RPMI7951 (cell line): ENCODE results near the gene PALB2. TPM values are rescaled to one million over a fixed set of nuclear protein-coding genes. Genes with fewer than 3 reads are reported as not detected.

Experiments
- DNase-seq: peaks from one replicate; pipeline ENCODE4 v3.0.0-alpha.2; 2012; ENCODE audit warnings: low read depth
- total RNA-seq: library from RNA; depleted of rRNA; stranded (reverse); fragments of >200 nt; shearing (Covaris generic); gene quantifications from 2 replicates; pipeline ENCODE4 v1.2.3, GENCODE V29; 2014; rRNA removed

The PALB2 gene
- 9.1 and 11.4 TPM in 2 replicates for total RNA-seq

GRCh38 chr16:23640931-23641765 is at the start of gene PALB2, which contains the start of gene DCTN5:
Gene PALB2, minus strand, starts transcription at chr16:23641310. Its CDS starts 153 bp downstream, at chr16:23641157.
Gene DCTN5, plus strand, starts transcription at chr16:23641466. Its CDS starts 77 bp downstream, at chr16:23641543.
- peak; percentile 91 for DNase-seq

GRCh38 chr16:23689442-23690187 is 48.5 kb upstream of the PALB2 start:
- no peak for DNase-seq

DNA sequence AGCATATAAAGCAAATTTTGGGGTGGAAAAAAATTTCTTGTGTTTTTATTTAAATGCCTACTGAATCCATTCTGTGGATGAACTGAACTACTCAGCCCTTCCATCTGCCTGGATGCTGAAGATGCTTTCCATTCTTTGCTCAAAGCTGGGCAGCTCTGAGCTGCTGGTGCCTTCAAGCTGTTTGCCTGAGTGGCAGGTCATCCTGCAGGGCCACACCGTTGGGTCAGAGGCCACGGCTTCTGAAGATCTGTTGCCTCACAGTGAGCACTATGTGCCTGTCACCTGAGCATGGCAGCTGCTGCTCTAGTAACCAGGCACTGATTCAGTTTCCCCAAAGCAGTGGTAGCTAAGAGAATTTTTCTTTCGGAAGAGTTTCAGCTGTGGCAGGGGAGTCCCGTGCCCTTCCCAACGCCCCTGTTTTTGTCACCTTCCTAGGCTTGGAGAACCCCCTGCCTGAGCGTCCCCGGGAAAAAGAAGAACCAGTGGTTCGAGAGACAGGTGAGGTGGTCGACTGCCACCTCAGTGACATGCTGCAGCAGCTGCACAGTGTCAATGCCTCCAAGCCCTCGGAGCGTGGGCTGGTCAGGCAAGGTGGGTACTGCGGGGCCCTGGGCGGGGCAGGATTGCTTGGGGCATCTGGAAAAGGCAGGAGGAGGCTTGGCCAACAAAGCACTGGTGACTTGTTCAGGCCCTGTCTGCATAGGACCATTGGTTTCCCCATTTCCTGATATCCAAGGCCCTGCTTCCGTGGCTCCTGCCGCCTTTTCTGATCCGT is 46.1 kb upstream of the PALB2 start:
- DNase-seq = no peak

GRCh38 chr16:23683487-23683886 is 42.4 kb upstream of the PALB2 start:
- DNase-seq = no peak

DNA sequence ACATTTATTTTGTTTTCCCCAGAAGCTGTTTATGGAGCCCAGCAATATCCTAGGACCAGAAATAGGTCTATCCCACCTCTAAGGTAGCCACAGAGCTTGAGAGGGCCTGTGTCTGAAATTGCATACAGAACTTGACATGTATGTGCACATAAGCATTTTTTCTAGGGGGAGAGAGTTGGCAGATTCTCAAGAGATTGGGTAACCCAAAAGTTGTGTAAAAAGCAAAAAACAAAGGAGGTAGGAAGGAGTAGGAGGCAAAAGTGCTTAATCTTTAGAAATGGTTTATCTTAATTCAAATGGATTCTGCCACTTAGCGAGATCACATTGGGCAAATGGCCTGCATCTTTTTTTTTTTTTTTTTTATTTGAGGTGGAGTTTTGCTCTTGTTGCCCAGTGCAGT is 41.1 kb upstream of the PALB2 start:
- DNase-seq = no peak

- no peak for DNase-seq
These were observed 38.9 kb upstream of the PALB2 start for GRCh38 chr16:23679986-23680336.

GRCh38 chr16:23679274-23679985 is 38.3 kb upstream of the PALB2 start:
- DNase-seq = peak; percentile 44

GRCh38 chr16:23678430-23679273 is 37.5 kb upstream of the PALB2 start, which contains the start of gene PLK1:
Gene PLK1, plus strand, starts transcription at chr16:23678889. Its CDS starts 44 bp downstream, at chr16:23678933.
- peak; percentile 86 for DNase-seq

- DNase-seq = no peak
These were observed 35.9 kb upstream of the PALB2 start for GRCh38 chr16:23676924-23677480.

- DNase-seq = no peak
These were observed 33.0 kb upstream of the PALB2 start for GRCh38 chr16:23673971-23674614.

- DNase-seq = peak; percentile 82
These were observed 29.1 kb upstream of the PALB2 start for GRCh38 chr16:23670137-23670776.

DNA sequence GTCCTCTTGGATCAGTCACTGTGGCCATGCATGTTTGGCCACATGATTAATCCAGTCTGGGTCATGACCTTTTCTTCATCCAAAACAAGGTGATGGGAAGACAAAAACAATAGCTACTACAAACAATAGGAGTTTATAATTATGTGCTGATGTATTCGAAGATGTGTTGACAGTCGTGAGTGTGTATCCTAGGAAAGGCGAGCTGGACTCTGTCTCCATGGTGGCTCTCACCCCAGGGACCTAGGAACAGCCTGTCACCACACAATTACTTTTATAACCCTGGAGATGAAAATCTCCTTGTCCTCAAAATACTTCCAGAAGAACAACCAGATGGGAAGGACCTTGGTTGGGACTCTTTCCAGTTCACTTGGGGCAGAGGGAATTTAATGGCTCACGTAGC is 27.8 kb upstream of the PALB2 start:
- DNase-seq = no peak

DNA sequence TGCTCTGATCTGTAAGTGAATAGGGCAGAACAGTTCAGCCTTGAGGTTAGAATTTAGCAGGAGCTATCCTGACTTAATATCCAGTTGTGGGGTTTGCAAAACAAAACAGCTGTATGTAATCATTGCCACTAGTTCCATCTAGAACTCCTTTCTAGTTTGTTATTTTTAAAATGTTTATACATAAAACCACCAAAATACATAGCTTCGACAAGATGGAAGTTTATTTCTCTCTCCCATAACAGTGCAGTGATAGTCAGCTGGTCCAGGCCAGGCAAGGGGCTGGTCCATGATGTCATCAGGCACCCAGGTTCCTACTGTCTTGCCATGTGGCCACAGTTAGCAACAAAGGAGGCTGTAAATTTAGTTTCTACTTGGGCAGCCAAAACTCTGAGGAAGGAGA is 27.1 kb upstream of the PALB2 start:
- no peak for DNase-seq

DNA sequence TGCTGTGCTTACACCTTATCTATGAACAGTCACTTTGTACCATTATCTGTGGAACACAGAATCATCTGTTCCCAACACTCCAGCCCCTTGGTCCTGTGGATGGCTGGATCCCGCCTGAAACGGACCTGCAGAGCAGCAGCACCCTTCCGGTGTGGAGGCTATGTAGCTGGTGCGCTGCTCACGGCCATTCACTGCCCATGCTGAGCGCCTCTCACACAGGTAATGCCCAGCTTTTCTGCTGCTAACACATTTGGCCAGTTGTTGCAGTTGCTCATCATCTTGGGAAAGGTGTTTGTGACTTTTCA is 26.2 kb upstream of the PALB2 start:
- DNase-seq = no peak

DNA sequence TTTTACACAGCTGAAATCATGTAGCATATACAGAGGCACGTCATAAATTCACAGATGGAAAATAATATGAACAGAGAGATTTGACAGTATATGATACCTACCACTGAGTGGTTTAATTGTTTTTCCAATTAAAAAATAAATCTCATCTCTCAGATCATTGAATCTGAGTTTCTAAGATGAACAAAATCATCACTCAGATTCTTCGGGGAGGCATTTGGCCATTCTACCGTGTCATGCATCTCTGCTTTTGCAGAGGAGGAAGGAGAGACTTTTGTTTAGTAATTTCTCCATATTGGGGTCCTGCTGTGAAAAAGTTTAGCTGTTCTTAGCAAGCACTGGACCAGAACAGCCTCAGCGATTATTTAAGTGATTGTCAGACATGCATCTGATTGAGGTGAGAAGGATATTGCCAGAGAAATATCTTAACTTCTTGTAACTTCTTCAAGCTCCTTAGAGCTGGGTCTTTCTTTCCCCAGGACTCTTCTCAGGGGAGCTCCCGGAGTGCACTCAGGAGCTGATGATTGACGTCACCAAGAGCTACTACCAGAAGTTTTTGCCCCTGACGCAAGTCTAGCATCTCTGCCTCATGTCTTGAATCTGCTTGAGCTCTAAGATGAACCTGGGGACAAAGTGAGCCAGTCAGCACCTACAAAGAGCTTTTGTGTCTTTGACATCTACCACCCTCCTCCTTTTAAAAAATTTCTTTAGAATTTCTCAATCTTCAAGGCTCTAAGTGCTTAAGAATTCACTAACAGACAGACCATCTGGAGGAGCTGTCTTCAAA is 25.7 kb upstream of the PALB2 start:
- no peak for DNase-seq

GRCh38 chr16:23663918-23664317 is 22.8 kb upstream of the PALB2 start:
- no peak for DNase-seq

DNA sequence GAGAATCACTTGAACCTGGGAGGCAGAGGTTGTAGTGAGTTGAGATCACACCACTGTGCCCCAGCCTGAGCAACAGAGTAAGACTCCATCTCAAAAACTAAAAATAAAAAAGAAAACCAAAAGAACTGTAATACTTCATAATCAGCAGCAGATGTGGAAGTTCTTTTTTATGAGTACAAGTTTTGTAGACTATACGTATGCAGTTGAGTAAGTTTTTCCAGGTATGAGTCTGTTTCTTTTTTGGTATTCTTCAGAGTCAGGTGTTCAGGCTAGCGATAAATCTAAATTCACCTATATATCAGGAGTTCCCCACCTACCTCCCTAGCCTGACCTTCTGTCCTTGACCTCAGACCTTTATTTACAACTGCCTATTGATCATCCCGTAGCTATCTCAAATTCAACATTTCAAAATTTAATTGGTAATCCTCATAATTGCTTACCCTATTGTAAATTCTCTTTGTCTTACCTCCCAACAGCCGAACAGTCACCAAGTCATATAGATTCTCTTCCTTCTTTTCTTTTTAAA is 10.9 kb upstream of the PALB2 start:
- no peak for DNase-seq
